NOMO-1 treated with dmso at 0.1 percent for 144 hours (cell line): ENCODE results near the gene FAM131B.
"Not testable (repeated sequence)": the region's sequence is repeated elsewhere in the genome, so short reads cannot be mapped to it uniquely, and the experiment has no call there.

ENCODE experiments used
- DNase-seq: peaks from one replicate; lab custom pipeline; 2025; ENCODE audit not compliant: unreplicated experiment; lab: John Stamatoyannopoulos, UW

FAM131B gene

GRCh38 chr7:143395187-143396149 is 33.0 kb upstream of the FAM131B start:
- DNase-seq = no peak

GRCh38 chr7:143394777-143395176 is 32.3 kb upstream of the FAM131B start:
- DNase-seq = no peak

- DNase-seq = no peak
These were observed 31.6 kb upstream of the FAM131B start for GRCh38 chr7:143394068-143394467.

GRCh38 chr7:143393267-143394041 is 30.9 kb upstream of the FAM131B start:
- no peak for DNase-seq

GRCh38 chr7:143392875-143393266 is 30.4 kb upstream of the FAM131B start:
- DNase-seq = no peak

GRCh38 chr7:143392427-143392826 is 29.9 kb upstream of the FAM131B start:
- DNase-seq = not testable (repeated sequence)

- DNase-seq = no peak
These were observed 29.2 kb upstream of the FAM131B start for GRCh38 chr7:143391462-143392404.

- DNase-seq = no peak
These were observed 28.3 kb upstream of the FAM131B start for GRCh38 chr7:143390773-143391317.

GRCh38 chr7:143390104-143390772 is 27.7 kb upstream of the FAM131B start:
- no peak for DNase-seq

- DNase-seq = no peak
These were observed 27.0 kb upstream of the FAM131B start for GRCh38 chr7:143389316-143390103.

GRCh38 chr7:143388491-143389101 is 26.1 kb upstream of the FAM131B start:
- no peak for DNase-seq

GRCh38 chr7:143388051-143388450 is 25.5 kb upstream of the FAM131B start:
- DNase-seq = no peak

- DNase-seq = no peak
These were observed 24.9 kb upstream of the FAM131B start for GRCh38 chr7:143387156-143387975.

- no peak for DNase-seq
These were observed 23.6 kb upstream of the FAM131B start for GRCh38 chr7:143385891-143386781.

- DNase-seq = no peak
These were observed 22.4 kb upstream of the FAM131B start for GRCh38 chr7:143384661-143385631.

GRCh38 chr7:143384148-143384547 is 21.6 kb upstream of the FAM131B start:
- DNase-seq = no peak
